Ovary (tissue), 9 donors: Measurements from ENCODE around the gene SIDT1. TPM values are rescaled to one million over a fixed set of nuclear protein-coding genes. Genes with fewer than 3 reads are reported as not detected.
A peak's percentile ranks its signal among the peaks of the same experiment; 100 is the strongest.

Experiments used
- DNase-seq, 5 donors: peaks; one replicate each; pipeline ENCODE4 v3.0.0-alpha.2; 2019 to 2020
- H3K27ac ChIP-seq, 2 donors: fragments of 200-600 bp; one replicate each; pipeline versions ENCODE4 v1.5.1 to v1.8.0; 2019 to 2022
- H3K27me3 ChIP-seq: fragments of 200-600 bp; one replicate; pipeline ENCODE4 v1.8.0; 2022
- H3K36me3 ChIP-seq: fragments of 200-600 bp; sonication (generic); one replicate; pipeline ENCODE4 v1.5.1; 2019
- H3K4me1 ChIP-seq: one replicate; pipeline ENCODE4 v1.8.1; 2013; ENCODE audit warnings: mild to moderate bottlenecking, moderate library complexity; ENCODE audit not compliant: insufficient read depth
- H3K4me3 ChIP-seq: fragments of 200-600 bp; sonication (generic); one replicate; pipeline ENCODE4 v1.5.1; 2017
- H3K9me3 ChIP-seq, 2 donors: fragments of 200-600 bp in 1 of 2; sonication (generic) in 1 of 2; one replicate each; pipeline versions ENCODE4 v1.5.1 to v1.8.1; 2013 to 2019; ENCODE audit warnings: mild to moderate bottlenecking in 1 of 2, moderate library complexity in 1 of 2
- CTCF ChIP-seq, 3 donors: fragments of 450-650 bp in 2 of 3; fragments of 200-600 bp in 1 of 3; IDR thresholded peaks; one replicate each; pipeline versions ENCODE4 v1.5.1 to v1.8.0; 2016 to 2022; ENCODE audit warnings: antibody characterized with exemption in 3 of 3, mild to moderate bottlenecking in 1 of 3
- EP300 ChIP-seq: sonication (generic); formaldehyde crosslinking; IDR thresholded peaks from one replicate; pipeline ENCODE4 v1.6.1; 2017; ENCODE audit warnings: antibody characterized with exemption
- POLR2A ChIP-seq: fragments of 450-650 bp; IDR thresholded peaks from one replicate; pipeline ENCODE4 v1.6.1; 2017; ENCODE audit warnings: antibody characterized with exemption, mild to moderate bottlenecking, moderate library complexity
- WGBS, 3 donors: extraction: QIAGEN DNeasy Blood & Tissue Kit in 1 of 3; methylation state at CpG; one replicate each; pipeline versions ENCODE4 v1.1.5 to v1.1.7; 2013 to 2017; 5-methylcytosine and 5-hydroxymethylcytosine counted together
- intact Hi-C, 4 donors: fragments of 100-400 bp; cut with DNase I; formaldehyde crosslinking; loops; one replicate each; pipeline versions ENCODE4 v1.11.0 to v1.15.1; 2022 to 2023
- polyA plus RNA-seq, 2 donors: library from polyadenylated mRNA; stranded (reverse); fragments of 200-250 nt in 1 of 2; fragments of 350-450 nt in 1 of 2; fragmentation: Illumina TruSeq in 1 of 2; extraction: RNeasy Lipid Tissue Mini Kit (QIAGEN cat#74804) in 1 of 2; gene quantifications; one replicate each; pipeline ENCODE4 v1.2.3, GENCODE V29; 2013 to 2014
- total RNA-seq, 7 donors: library from RNA; depleted of rRNA in 2 of 7; stranded (reverse); fragments of >200 nt in 2 of 7; fragmentation: NEBNext Ultra II Directional in 3 of 7; extraction: Animal tissue kit (Norgen Biotek cat#: 25700) in 3 of 7; gene quantifications; one replicate each; pipeline versions ENCODE4 v1.1.0 to v1.2.4, GENCODE V29; 2016 to 2023
- donor health status: DM: no; HTN: no; CAD: no; lungs with moderate emphysema.
- donor health status: DM: no; HTN: no; CAD: no.
- donor health status: Bipolar disorder and iron deficiency.
- donor health status: DM: yes; HTN: yes; CAD: no.
- donor health status: DM: no; HTN: no; CAD: no.
- donor health status: DM: yes; HTN: yes; CAD: no.

Gene SIDT1
- total and polyA plus RNA-seq, 9 donors: 0.34 to 12.3 (median 1.1) TPM

- intact Hi-C loops: no loop called here
- H3K4me1 ChIP-seq: no peaks in the 10 kb centered on the region
- no peaks in the 10 kb centered on the region for H3K36me3 ChIP-seq
- H3K27me3 ChIP-seq: no peaks in the 10 kb centered on the region
- TF ChIP-seq POLR2A (no peak), CTCF (IDR thresholded peaks at IDR 0.05) (no peak), EP300 (no peak)
- 21 to 43% (median 29%) methylated on average over 4 of the region's 4 CpGs for WGBS, 3 donors
- no peak for DNase-seq
- no peak overlapping the region for H3K27ac ChIP-seq
- no peak overlapping the region for H3K4me3 ChIP-seq
- H3K9me3 ChIP-seq: no peaks in the 10 kb centered on the region
These were observed 24.8 kb upstream of the SIDT1 start for GRCh38 chr3:113507501-113508067.

DNA sequence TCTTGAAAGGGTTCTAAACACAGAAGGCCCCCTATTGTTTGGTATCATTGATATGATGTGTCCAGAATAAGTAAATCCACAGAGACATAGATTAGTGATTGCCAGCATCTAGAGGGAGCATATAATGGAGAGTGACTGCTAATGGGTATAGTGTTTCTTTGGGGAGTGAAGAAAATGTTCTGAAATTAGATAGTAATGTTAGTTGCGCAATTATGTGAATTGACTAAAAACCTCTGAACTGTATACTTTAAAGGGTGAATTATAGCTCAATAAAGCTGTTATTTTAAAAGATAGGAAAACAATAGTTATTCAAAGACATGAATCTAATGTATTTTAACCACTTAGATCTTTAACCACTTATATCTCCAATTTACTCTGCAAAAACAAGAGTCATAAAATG is 23.4 kb upstream of the SIDT1 start:
- 0 to 58% (median 46%) methylated on average over 1 of the region's 1 CpG for WGBS, 3 donors
- H3K27ac ChIP-seq: no peak overlapping the region
- no peak for DNase-seq
- H3K4me3 ChIP-seq: no peak overlapping the region
- TF ChIP-seq EP300: no peak
- no peak for TF ChIP-seq POLR2A
- no peak for TF ChIP-seq CTCF (IDR thresholded peaks at IDR 0.05)
- H3K36me3 ChIP-seq: no peaks in the 10 kb centered on the region
- intact Hi-C loops: no loop called here
- H3K4me1 ChIP-seq: no peaks in the 10 kb centered on the region
- no peaks in the 10 kb centered on the region for H3K9me3 ChIP-seq
- no peaks in the 10 kb centered on the region for H3K27me3 ChIP-seq

DNA sequence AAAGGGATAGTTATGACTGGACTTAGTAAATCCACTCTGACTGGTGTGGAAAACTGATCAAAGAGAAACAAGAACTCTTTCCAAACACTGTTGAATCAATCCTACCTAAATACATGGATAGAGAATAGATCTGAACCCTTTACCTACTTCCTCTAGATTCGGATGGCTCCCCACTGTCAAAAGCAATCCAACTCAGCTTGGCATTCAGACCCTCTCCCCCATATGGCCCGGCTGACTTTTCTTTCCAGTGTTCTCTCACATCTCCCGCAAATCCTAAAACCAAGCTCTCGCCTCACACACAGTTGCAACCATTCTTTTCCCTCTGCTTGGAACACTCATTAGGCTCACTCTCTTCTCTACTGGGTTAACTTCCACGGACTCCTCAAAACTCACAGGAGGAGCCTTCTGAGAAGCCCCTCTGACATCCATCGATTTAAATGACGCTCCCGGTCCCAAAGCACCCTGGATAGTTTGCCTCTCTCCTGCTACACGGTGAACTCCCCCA is 18.0 kb upstream of the SIDT1 start:
- no peak for DNase-seq
- TF ChIP-seq CTCF (IDR thresholded peaks at IDR 0.05): no peak
- no peak for TF ChIP-seq POLR2A
- TF ChIP-seq EP300: no peak
- H3K9me3 ChIP-seq: no peaks in the 10 kb centered on the region
- intact Hi-C loops: loop anchor here in 1 of 4 donors (10.0 kb wide), 1 partner anchor 110 kb away; no protein-coding TSS in a partner anchor
- no peaks in the 10 kb centered on the region for H3K4me1 ChIP-seq
- H3K4me3 ChIP-seq: peak overlapping the region; percentile 83
- WGBS, 3 donors: 0 to 1% (median 1%) methylated on average over 9 of the region's 9 CpGs
- no peaks in the 10 kb centered on the region for H3K36me3 ChIP-seq
- peak overlapping the region; percentile 9 to 81 for H3K27ac ChIP-seq
- H3K27me3 ChIP-seq: no peaks in the 10 kb centered on the region

GRCh38 chr3:113516115-113516505 is 16.2 kb upstream of the SIDT1 start:
- Histone ChIP-seq H3K9me3 (no peaks in the 10 kb centered on the region), H3K4me3 (no peak overlapping the region), H3K27ac (no peak overlapping the region), H3K27me3 (no peaks in the 10 kb centered on the region), H3K36me3 (no peaks in the 10 kb centered on the region), H3K4me1 (no peaks in the 10 kb centered on the region)
- 17 to 25% (median 17%) methylated on average over 5 of the region's 5 CpGs for WGBS, 3 donors
- intact Hi-C loops: loop anchor here in 1 of 4 donors (10.0 kb wide), 1 partner anchor 109 kb away; no protein-coding TSS in a partner anchor
- DNase-seq: peak in 1 of 5 donors; percentile 19
- TF ChIP-seq CTCF (IDR thresholded peaks at IDR 0.05) (no peak), EP300 (no peak)
